ENCODE data around the gene ZNF584.

- no peak for TF ChIP-seq GABPA (IDR thresholded peaks at IDR 0.05; ENCODE audit: low read depth)
- no peak for TF ChIP-seq REST (IDR thresholded peaks at IDR 0.05; ENCODE audit: insufficient replicate concordance, low read depth)
- no peak for TF ChIP-seq SPI1 (IDR thresholded peaks at IDR 0.05; ENCODE audit: borderline replicate concordance, low read depth)
- TF ChIP-seq CTCF (IDR thresholded peaks at IDR 0.05; ENCODE audit: insufficient read depth, low read length): no peak
Observed at GRCh38 chr19:58398545-58398944, 9.9 kb upstream of the ZNF584 start.
